Fibroblast of the aortic adventitia (primary cell): Measurements from ENCODE around the gene RABAC1. TPM values are rescaled to one million over a fixed set of nuclear protein-coding genes. Genes with fewer than 3 reads are reported as not detected.
"Not testable (repeated sequence)": the region's sequence is repeated elsewhere in the genome, so short reads cannot be mapped to it uniquely, and the experiment has no call there.

Experiments used
- DNase-seq: peaks from one replicate; pipeline ENCODE4 v3.0.0-alpha.2; 2010; ENCODE audit warnings: low read depth
- H3K4me3 ChIP-seq: 2 replicates; pipeline ENCODE4 v1.5.1; 2011; ENCODE audit warnings: low read depth, mild to moderate bottlenecking, control low read depth, low read length, moderate library complexity
- CTCF ChIP-seq: IDR thresholded peaks from 2 replicates; pipeline ENCODE4 v1.5.1; 2011; ENCODE audit warnings: mild to moderate bottlenecking, low read length, control low read depth, inconsistent platforms; ENCODE audit not compliant: insufficient read depth
- total RNA-seq: library from RNA; depleted of rRNA; stranded (reverse); fragments of >200 nt; gene quantifications from 2 replicates; pipeline ENCODE4 v1.2.3, GENCODE V29; 2012; ENCODE audit warnings: low replicate concordance

Gene RABAC1
- total RNA-seq, 1 donor: 122 TPM

- no peak for TF ChIP-seq CTCF
- no peak for DNase-seq
- H3K4me3 ChIP-seq: no peak overlapping the region
These were observed 13.9 kb downstream of the RABAC1 start for GRCh38 chr19:41945135-41945766.

- no peak overlapping the region for H3K4me3 ChIP-seq
- TF ChIP-seq CTCF: no peak
- no peak for DNase-seq
These were observed 14.8 kb downstream of the RABAC1 start for GRCh38 chr19:41944336-41944735.

GRCh38 chr19:41941410-41942202 is 17.5 kb downstream of the RABAC1 start:
- no peak for TF ChIP-seq CTCF
- no peak overlapping the region for H3K4me3 ChIP-seq
- DNase-seq: no peak

GRCh38 chr19:41940731-41941409 is 18.3 kb downstream of the RABAC1 start:
- no peak for DNase-seq
- H3K4me3 ChIP-seq: peak overlapping the region; percentile 57
- TF ChIP-seq CTCF: no peak

GRCh38 chr19:41939861-41940730 is 19.0 kb downstream of the RABAC1 start:
- peak overlapping the region; percentile 57 for H3K4me3 ChIP-seq
- DNase-seq: no peak
- TF ChIP-seq CTCF: no peak

GRCh38 chr19:41939209-41939608 is 19.9 kb downstream of the RABAC1 start:
- DNase-seq, H3K4me3 ChIP-seq: not testable (repeated sequence)
